GM18867 (cell line): ENCODE data around the gene NXPH3.
"Not testable (repeated sequence)": the region's sequence is repeated elsewhere in the genome, so short reads cannot be mapped to it uniquely, and the experiment has no call there.

Experiments
- ATAC-seq: cut with Tn5 transposase; IDR thresholded peaks from one replicate; pipeline ENCODE4 v1.9.1; 2021; ENCODE audit warnings: mild to moderate bottlenecking, moderate library complexity; ENCODE audit not compliant: unreplicated experiment

The NXPH3 gene

DNA sequence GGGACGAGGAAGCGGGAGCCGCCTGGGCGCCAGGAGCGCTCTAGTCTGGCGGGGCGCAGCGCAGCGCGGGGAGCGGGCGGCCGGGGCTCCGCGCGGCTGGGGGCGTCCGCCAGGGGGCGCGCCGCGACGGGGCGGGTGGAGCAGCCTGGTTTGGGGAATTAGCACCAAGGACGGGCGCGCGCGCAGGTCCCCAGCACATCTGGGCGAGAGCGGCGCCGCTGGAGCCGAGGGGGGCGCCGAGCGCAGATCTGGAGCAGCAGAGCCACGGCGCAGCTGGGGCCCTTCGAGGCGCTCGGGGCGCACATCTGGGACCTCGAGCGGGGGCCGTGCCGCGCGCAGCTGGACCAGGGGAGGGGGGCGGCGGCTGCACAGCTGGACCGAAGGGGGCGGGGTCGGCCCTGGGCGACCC lies at the start of gene NXPH3:
TSS of gene NXPH3 (plus strand) at position 193 of the 409 bp plus-strand sequence. CDS start 349 bp downstream, outside the sequence.
- ATAC-seq = peak; percentile 48

- no peak for ATAC-seq
Measured at GRCh38 chr17:49527927-49528651, 47.6 kb upstream of the NXPH3 start.

GRCh38 chr17:49528966-49529365 lies 46.7 kb upstream of the NXPH3 start:
- ATAC-seq = no peak

- no peak for ATAC-seq
Measured at GRCh38 chr17:49530118-49530517, 45.6 kb upstream of the NXPH3 start.

GRCh38 chr17:49543860-49544259 lies 31.8 kb upstream of the NXPH3 start:
- no peak for ATAC-seq

DNA sequence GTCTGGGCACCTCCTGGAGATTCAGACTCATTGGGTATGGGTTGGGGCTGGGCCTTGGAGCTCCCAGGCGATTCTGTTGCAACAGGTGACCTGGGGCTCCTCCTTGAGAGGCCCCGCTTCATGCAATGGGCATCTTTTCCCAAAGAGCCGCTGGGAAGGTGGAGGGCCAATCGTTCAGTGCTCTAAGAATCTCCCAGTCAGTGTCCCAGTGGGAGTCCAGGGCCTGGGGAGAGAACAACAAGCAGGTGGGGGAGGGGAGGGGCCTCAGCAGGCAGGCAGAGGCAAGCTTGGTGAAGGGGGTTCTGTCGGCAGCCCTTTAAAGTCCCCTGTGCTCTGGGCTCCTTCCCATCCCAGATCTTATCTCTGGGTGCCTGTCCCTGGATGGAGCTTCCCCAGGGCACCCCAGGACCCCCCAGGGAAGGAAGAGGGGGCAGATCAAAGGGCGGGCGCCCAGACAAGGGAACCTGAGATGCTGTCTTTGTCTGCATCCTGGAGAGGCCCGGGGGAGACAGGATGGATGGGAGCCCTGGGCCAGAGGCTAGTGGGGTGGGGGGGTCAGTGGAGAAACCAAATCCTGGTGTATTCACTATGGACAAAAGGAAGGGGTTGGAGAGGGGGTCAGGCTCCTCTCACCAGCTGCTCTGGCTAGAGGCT lies 30.5 kb upstream of the NXPH3 start:
- ATAC-seq = no peak

DNA sequence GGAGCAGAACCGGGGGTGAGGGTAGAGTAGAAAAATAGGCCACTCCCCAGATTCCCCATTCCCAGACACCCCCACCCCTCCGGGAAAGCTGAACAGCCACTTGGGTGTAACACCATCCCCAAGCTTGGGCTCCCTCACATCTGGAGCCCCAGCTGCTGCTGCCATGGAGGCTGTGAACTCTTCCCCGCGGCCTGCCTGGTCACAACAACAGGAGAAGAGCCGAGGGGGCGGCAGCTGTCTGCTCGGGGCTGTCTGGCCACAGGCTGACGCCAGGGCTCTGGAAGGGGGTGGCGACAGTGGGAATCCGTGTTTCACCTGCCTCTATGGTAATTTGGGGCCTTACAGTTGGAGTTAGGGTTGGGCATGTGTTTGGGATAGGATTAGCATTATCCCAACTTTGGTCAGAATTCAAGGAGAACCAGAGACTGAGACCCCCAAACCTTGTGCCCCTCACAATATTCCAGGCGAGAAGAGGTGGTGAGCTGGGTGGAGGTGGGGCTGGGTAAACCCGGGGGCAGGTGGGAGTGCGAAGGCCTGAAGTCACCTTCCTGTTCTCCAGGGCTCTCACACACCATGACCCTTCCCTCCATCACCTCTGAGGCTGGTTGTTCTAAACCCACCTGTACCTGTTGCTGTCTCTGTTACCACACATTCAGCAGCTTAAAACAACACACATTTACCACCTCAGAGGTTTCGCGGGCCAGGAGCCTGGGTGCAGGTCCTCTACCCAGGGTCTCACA lies 29.7 kb upstream of the NXPH3 start:
- no peak for ATAC-seq

- no peak for ATAC-seq
Measured at GRCh38 chr17:49546546-49547535, 28.8 kb upstream of the NXPH3 start.

DNA sequence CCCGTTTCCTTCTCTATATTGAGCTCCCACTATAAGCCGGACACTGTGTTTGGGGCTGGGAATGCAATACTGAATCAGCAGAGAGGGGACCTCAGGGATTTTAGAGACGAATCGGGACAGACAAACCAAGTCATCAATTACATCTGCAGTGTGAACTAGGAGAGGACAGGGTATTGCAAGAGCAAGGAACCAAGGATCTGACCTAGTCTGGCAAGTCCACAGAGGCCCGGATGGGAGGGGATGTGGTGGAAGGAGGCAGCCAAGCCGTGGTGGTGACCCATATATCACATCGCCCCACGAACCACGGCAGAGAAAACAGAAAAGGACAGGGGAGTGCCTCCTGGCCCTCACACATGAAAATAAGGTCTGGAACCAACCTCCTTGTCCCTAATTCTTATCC lies 28.1 kb upstream of the NXPH3 start:
- no peak for ATAC-seq

DNA sequence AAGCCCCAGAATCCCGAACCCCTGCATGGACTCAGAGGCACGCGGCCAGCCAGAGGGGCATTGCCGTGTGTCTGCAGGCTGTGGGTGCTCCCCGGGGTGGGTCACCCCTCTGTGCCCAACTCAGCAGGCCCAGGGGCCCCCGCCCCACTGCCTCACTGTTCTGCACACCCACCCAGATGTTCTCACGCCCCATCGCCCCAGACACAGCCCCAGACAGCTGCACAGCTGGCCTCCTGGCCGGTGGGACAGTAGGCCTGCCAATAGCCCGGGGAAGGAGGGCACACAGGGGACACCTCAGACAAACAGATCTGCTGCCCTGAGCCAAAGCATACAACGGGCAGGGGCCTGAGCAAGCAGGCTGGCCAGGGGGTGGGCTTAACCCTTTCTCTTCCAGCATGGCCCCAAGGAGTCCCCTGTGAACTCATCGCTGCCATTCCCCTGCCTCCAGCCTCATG lies 27.6 kb upstream of the NXPH3 start:
- ATAC-seq = no peak

DNA sequence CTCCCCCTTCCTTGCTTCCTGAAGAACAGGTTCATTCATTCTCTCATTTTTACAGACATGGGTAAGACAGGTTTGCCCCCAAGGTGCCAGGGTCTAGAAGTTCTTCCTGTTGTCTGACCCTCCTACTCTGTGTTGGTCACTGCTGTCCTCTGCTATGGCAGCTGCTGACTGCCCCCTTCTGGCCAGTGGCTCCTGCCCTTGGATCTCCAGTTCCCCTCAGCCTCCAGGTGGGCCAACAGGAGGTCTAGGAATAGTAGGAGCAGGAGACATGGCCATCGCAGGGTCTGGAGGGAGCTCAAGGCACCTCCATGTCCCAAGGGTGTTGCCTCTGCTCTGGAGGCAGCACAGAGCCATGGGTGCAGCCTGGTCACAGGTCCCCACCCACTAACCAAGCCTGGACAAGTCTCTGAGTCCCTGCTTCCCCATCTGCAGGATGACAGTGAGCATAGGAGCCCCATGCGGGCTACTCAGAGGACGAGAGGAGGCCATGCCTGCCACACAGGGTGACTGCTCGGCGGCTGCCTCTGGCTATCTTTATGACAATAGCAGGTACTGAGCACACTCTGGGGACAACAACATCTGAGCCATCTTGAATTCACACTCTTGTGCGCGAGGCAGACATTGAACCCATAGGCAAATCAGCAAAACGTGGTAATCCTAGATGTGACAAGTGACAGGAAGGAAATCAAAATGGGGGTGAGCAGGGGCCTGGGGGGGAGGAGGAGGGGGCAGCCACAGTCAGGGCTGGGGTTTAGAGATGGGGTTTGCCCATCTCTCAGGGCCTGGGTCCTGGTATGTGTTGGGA lies 27.0 kb upstream of the NXPH3 start:
- no peak for ATAC-seq

- no peak for ATAC-seq
Measured at GRCh38 chr17:49549311-49549605, 26.4 kb upstream of the NXPH3 start.

DNA sequence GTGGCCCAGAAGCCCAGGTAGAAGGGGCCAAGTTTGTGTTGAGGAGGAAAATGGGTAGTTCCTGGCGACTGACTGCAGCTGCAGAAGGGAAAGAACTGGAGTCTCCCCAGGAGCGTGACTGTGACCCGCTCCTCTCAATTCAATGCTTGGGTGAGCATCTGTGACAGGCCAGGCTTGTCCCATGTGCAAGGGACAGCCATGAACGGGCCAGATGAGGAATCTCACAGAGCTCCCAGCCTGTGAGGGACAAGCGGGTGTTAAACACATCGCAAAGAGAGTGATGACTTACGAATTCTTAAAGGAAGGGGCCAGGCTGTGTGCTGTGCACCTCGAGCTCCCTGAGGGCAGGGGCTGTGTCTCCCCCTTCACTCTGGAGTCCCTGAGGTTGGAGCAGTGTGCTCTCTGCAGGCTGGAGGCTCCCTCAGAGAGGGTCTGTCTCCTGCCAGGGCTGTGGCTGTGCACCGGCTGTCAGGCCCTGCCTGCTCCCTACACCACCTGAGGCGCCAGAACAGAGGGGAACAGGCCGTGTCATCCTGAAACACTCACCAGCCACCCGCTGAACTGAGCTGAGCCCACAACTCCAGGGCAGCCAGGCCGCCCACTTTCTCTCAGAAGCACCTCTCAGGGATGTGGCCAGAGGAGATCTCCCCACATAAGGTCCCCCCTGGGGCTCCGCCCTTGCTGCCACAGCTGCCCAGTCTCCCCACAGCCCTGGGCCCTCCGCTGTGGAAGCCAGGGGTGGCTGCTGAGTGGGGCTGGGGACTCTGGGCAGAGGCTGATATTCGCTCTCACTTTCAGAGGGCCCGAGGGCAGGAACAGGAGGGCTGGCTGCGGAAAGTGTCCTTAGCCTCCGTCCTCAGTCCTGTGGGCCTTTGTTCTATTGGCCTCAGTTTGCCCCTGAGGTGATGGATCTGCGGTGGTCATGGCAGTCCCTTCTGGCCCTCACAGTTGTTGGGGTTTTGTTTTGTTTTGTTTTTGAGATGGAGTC lies 25.7 kb upstream of the NXPH3 start:
- ATAC-seq = no peak

DNA sequence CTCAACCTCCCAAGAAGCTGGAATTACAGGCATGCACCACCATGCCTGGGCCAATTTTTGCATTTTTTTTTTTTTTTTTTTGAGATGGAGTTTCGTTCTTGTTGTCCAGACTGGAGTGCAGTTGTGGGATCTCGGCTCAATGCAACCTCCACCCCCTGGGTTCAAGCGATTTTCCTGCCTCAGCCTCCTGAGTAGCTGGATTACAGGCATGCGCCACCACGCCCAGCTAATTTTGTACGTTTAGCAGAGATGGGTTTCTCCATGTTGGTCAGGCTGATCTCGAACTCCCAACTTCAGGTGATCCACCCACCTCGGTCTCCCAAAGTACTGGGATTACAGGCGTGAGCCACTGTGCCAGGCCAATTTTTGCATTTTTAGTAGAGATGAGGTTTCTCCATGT lies 24.9 kb upstream of the NXPH3 start:
- not testable (repeated sequence) for ATAC-seq

GRCh38 chr17:49551221-49552069 lies 24.2 kb upstream of the NXPH3 start:
- no peak for ATAC-seq

GRCh38 chr17:49552070-49552751 lies 23.5 kb upstream of the NXPH3 start:
- no peak for ATAC-seq

DNA sequence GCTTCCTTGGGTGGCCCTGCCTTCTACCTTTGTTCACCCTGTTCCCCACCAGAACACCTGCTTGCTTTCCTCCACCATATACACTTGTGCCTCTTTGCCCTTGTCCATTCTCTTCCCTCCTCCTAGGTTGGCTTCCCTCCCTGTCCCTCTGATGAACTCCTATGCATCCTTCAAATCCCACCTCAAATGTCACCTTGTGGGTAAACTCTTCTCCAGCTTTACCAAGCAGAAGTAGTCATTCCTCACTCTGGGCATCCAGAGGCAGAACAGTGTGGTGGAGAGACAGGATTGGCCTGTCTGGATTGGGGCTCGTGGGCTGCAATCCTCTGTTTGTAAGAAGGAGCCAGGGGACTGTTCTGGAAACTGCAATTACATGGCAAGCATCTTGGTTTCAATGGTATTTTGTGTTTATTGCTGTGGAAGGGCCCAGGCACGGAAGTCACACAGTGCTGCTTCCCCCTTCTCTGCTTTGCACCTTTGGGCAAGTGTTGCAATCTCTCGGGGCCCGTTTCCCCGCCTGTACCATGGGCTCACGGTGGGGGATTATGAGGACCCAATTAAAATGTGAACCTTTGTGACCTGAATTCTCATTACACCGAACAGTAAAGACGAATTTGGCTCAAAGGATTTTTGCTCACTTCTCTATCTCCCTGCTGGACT lies 21.9 kb upstream of the NXPH3 start:
- no peak for ATAC-seq
